BE2C (cell line): ENCODE results near the gene PDGFD.

Experiments used
- DNase-seq: peaks from one replicate; pipeline ENCODE4 v3.0.0-alpha.2; 2020
- H3K27me3 ChIP-seq: fragments of 250-450 bp; sonication (Bioruptor Pico); 2 replicates; pipeline ENCODE4 v1.5.1; 2020; ENCODE audit warnings: mild to moderate bottlenecking
- H3K36me3 ChIP-seq: fragments of 250-450 bp; sonication (Bioruptor Pico); 2 replicates; pipeline ENCODE4 v1.5.1; 2020; ENCODE audit warnings: mild to moderate bottlenecking
- H3K4me1 ChIP-seq: fragments of 250-450 bp; sonication (Bioruptor Pico); 2 replicates; pipeline ENCODE4 v1.5.1; 2020
- H3K4me3 ChIP-seq: 2 replicates; pipeline ENCODE4 v1.5.1; 2011; ENCODE audit warnings: low read depth, low read length
- H3K9me3 ChIP-seq: fragments of 250-450 bp; sonication (Bioruptor Pico); 2 replicates; pipeline ENCODE4 v1.5.1; 2020
- TF ChIP-seq, protein P1 (sequence below): IDR thresholded peaks from 2 replicates; pipeline ENCODE4 v1.5.1; 2012; ENCODE audit warnings: mild to moderate bottlenecking, low read depth, low read length

Gene PDGFD

DNA sequence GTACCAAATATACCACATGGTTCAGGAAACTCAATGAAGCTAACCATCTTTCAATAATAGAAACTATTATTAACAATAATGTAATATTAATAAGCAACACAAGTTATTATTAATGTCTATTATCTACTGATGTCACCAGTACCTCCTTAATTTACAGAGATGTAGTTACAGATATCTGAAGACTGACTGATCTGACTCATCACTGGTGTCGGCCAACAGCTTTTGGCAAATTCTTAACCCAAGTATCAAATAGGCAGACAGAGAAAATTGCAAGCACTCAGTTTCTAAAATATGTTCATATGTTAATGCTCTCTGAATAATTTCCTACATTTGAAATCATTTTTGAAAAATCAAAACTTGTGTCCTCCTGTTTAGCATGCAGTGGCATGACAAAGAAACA lies 227.9 kb downstream of the PDGFD start:
- DNase-seq = no peak
- no peaks in the 10 kb centered on the region for H3K9me3 ChIP-seq
- TF ChIP-seq, protein P1, sequence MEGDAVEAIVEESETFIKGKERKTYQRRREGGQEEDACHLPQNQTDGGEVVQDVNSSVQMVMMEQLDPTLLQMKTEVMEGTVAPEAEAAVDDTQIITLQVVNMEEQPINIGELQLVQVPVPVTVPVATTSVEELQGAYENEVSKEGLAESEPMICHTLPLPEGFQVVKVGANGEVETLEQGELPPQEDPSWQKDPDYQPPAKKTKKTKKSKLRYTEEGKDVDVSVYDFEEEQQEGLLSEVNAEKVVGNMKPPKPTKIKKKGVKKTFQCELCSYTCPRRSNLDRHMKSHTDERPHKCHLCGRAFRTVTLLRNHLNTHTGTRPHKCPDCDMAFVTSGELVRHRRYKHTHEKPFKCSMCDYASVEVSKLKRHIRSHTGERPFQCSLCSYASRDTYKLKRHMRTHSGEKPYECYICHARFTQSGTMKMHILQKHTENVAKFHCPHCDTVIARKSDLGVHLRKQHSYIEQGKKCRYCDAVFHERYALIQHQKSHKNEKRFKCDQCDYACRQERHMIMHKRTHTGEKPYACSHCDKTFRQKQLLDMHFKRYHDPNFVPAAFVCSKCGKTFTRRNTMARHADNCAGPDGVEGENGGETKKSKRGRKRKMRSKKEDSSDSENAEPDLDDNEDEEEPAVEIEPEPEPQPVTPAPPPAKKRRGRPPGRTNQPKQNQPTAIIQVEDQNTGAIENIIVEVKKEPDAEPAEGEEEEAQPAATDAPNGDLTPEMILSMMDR = no peak
- no peak overlapping the region for H3K4me3 ChIP-seq
- 0 out of 2 replicates have a peak, but pooled peaks cover 3% of the 10 kb centered on the region for H3K4me1 ChIP-seq
- no peaks in the 10 kb centered on the region for H3K27me3 ChIP-seq
- no peaks in the 10 kb centered on the region for H3K36me3 ChIP-seq

- Histone ChIP-seq H3K27me3 (no peaks in the 10 kb centered on the region), H3K9me3 (no peaks in the 10 kb centered on the region), H3K36me3 (no peaks in the 10 kb centered on the region), H3K4me3 (no peak overlapping the region), H3K4me1 (0 out of 2 replicates have a peak, but pooled peaks cover under 1% of the 10 kb centered on the region)
- no peak for DNase-seq
- TF ChIP-seq, protein P1 = no peak
Observed at GRCh38 chr11:103935219-103935618, 228.7 kb downstream of the PDGFD start.

DNA sequence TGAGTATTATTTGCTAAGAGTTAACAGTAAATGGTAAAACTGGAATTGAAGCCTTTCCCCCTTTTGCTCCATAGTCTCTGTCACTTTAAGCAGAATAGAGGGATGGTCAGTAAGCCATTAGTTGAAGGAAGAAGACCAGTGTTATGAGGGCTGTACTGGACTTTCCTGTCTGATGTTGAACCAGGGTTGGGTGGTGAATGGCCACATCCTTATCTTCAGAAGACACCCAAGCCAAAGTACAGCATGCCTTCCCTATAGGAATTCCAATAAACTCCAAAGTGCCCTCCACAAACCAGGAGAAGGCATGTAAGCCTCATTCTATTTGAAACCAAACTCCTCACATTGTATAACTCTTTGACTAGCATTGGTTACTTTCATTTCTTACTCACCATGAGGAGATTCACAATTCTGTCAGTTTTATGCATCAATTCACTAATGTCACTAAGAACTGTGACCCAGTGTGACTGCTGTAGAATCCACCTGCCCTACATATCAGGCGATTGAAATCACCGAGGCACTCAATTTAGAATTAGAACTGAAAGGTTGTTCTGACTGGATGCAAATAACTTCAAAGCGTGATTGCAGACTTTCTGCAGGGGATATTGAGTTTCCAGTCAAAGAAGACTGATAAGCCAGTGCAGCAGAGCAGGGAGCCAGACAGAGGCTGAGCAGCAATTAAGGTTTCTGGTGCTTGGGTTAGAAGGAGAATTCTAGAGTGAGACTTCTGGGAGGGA lies 234.6 kb downstream of the PDGFD start:
- Histone ChIP-seq H3K9me3 (no peaks in the 10 kb centered on the region), H3K4me3 (no peak overlapping the region), H3K36me3 (no peaks in the 10 kb centered on the region), H3K27me3 (no peaks in the 10 kb centered on the region), H3K4me1 (peaks cover 12% of the 10 kb centered on the region)
- TF ChIP-seq, protein P1 = no peak
- DNase-seq = peak; percentile 16

DNA sequence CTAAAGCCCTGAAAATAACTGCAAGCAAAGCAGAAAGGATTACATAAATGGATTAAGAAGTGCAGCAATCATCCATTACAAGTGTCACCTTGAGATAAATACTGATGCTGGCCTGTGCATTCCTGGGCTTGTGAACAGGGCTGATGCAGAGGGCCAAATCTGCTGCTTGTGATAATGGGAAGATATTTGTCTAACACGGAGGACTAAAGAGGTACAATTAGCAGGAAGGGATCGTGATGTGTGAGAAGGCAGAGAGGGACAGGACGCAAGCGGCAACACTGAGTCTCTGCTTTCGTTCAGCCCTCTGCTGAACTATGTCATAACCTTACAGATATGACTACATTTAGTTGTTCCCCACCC lies 235.2 kb downstream of the PDGFD start:
- no peak overlapping the region for H3K4me3 ChIP-seq

DNA sequence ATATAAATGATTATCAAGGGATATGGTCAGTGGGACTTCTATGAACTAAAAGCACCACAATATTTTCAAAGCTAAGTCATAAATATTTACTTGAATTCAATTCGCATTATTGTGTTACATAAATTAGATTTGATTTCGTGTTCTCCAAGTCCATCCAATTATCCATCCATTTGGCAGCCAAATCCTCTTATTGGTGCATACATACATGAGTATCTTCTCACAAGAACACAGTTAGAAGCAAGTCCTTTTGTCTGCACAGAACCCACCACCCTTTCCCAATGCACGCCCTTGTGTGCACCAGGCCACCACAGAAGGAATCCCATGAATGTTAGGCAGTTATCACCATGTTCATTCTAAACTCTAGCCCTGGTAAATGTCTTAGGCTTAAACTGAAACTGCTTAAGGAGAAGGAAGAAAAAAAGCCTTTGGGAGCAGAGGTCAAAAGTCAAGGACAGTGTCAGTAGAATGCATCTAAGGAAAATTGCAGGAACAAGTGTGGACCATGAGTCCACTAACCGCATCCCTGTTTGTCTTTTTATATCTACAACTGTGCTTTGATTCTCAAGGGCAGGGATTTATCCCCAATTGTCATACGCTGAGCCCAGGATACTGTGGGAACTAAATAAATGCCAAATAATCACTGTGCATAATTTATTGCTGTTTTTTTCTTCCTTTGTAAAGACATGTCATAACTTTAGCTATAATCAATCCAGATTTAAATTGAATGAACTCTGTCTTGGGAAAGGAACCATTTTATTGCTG lies 235.7 kb downstream of the PDGFD start:
- DNase-seq = no peak

More for the DNA sequence above, 235.2 kb downstream of the PDGFD start:
- Histone ChIP-seq H3K27me3 (no peaks in the 10 kb centered on the region), H3K9me3 (no peaks in the 10 kb centered on the region), H3K4me1 (peaks cover 12% of the 10 kb centered on the region), H3K36me3 (no peaks in the 10 kb centered on the region)
- DNase-seq = no peak
- TF ChIP-seq, protein P1 = no peak

More for the DNA sequence above, 235.7 kb downstream of the PDGFD start:
- Histone ChIP-seq H3K9me3 (no peaks in the 10 kb centered on the region), H3K27me3 (no peaks in the 10 kb centered on the region), H3K4me1 (peaks cover 12% of the 10 kb centered on the region), H3K36me3 (no peaks in the 10 kb centered on the region), H3K4me3 (no peak overlapping the region)
- TF ChIP-seq, protein P1 = no peak
